NB4 (cell line): Measurements from ENCODE around the gene FIS1.
"Not testable (repeated sequence)": the region's sequence is repeated elsewhere in the genome, so short reads cannot be mapped to it uniquely, and the experiment has no call there.

Experiments
- DNase-seq: peaks from one replicate; pipeline ENCODE4 v3.0.0; 2010; ENCODE audit warnings: low read depth
- H3K4me3 ChIP-seq: one replicate; pipeline ENCODE4 v1.5.1; 2011; ENCODE audit warnings: mild to moderate bottlenecking, low read depth, low read length, moderate library complexity
- CTCF ChIP-seq: IDR thresholded peaks from one replicate; pipeline ENCODE4 v1.5.1; 2012; ENCODE audit warnings: low read depth, low read length
- MAX ChIP-seq: IDR thresholded peaks from 2 replicates; pipeline ENCODE4 v1.6.1; 2011; ENCODE audit warnings: low read depth, low read length
- MYC ChIP-seq: IDR thresholded peaks from 2 replicates; pipeline ENCODE4 v1.6.1; 2011; ENCODE audit warnings: low read depth, low read length
- POLR2A ChIP-seq: IDR thresholded peaks from 2 replicates; pipeline ENCODE4 v1.6.1; 2011; ENCODE audit warnings: mild to moderate bottlenecking; ENCODE audit not compliant: insufficient read length; ENCODE audit errors: extremely low read depth

FIS1 gene

GRCh38 chr7:101287032-101287431, 42.2 kb upstream of the FIS1 start:
- no peak overlapping the region for H3K4me3 ChIP-seq
- peak; percentile 72 for DNase-seq
- TF ChIP-seq CTCF (no peak), MAX (no peak), MYC (no peak), POLR2A (no peak)

- not testable (repeated sequence) for DNase-seq, H3K4me3 ChIP-seq
These were observed 41.0 kb upstream of the FIS1 start for GRCh38 chr7:101285880-101286279.

GRCh38 chr7:101285171-101285570, 40.3 kb upstream of the FIS1 start:
- TF ChIP-seq MAX = no peak
- no peak for TF ChIP-seq MYC
- no peak for TF ChIP-seq CTCF
- TF ChIP-seq POLR2A = no peak
- DNase-seq = no peak
- no peak overlapping the region for H3K4me3 ChIP-seq

GRCh38 chr7:101280912-101281311, 36.0 kb upstream of the FIS1 start:
- H3K4me3 ChIP-seq, DNase-seq: not testable (repeated sequence)

- DNase-seq = no peak
- no peak for TF ChIP-seq POLR2A
- TF ChIP-seq CTCF = no peak
- TF ChIP-seq MYC = no peak
- TF ChIP-seq MAX = no peak
These were observed 33.8 kb upstream of the FIS1 start for GRCh38 chr7:101278461-101279292.

GRCh38 chr7:101277155-101277554, 32.3 kb upstream of the FIS1 start:
- H3K4me3 ChIP-seq = no peak overlapping the region
- TF ChIP-seq POLR2A (no peak), MAX (no peak), CTCF (no peak), MYC (no peak)

More at GRCh38 chr7:101278461-101279292, 33.8 kb upstream of the FIS1 start:
- no peak overlapping the region for H3K4me3 ChIP-seq

GRCh38 chr7:101273206-101273605, 28.3 kb upstream of the FIS1 start:
- no peak overlapping the region for H3K4me3 ChIP-seq
- no peak for DNase-seq
- TF ChIP-seq POLR2A = no peak
- TF ChIP-seq MYC = no peak
- no peak for TF ChIP-seq CTCF
- no peak for TF ChIP-seq MAX

More at GRCh38 chr7:101277155-101277554, 32.3 kb upstream of the FIS1 start:
- DNase-seq = no peak
